Activated T-helper 1 cell treated with anti-CD3 and anti-CD28 coated beads, Interleukin-12 subunit alpha, Interleukin-12 subunit beta, Interleukin-2, Interleukin-4 antibody, amounts not matched to agents 30 ng/mL and 10 ng/mL and 1 ng/mL, durations not matched to agents 14 hours and 24 hours and 36 hours (primary cell): Measurements from ENCODE around the gene ACTN4. TPM values are rescaled to one million over a fixed set of nuclear protein-coding genes. Genes with fewer than 3 reads are reported as not detected.
A peak's percentile ranks its signal among the peaks of the same experiment; 100 is the strongest.
"Not testable (repeated sequence)": the region's sequence is repeated elsewhere in the genome, so short reads cannot be mapped to it uniquely, and the experiment has no call there.

Experiments used
- DNase-seq: peaks from one replicate; pipeline ENCODE4 v3.0.0; 2021; ENCODE audit warnings: low spot score
- H3K27ac Mint-ChIP-seq: one replicate; pipeline ENCODE4 v1.8.0; 2021; ENCODE audit warnings: mild to moderate bottlenecking, mixed read lengths
- H3K27me3 Mint-ChIP-seq: one replicate; pipeline ENCODE4 v1.8.0; 2022; ENCODE audit warnings: mild to moderate bottlenecking, moderate library complexity, mixed read lengths; ENCODE audit not compliant: insufficient read depth
- H3K36me3 Mint-ChIP-seq: one replicate; pipeline ENCODE4 v1.8.0; 2021; ENCODE audit warnings: low read depth, mixed read lengths
- H3K4me1 Mint-ChIP-seq: one replicate; pipeline ENCODE4 v1.8.0; 2021; ENCODE audit warnings: low read depth, mixed read lengths
- H3K4me3 Mint-ChIP-seq: one replicate; pipeline ENCODE4 v1.8.0; 2021; ENCODE audit warnings: mild to moderate bottlenecking, moderate library complexity, mixed read lengths
- H3K9me3 Mint-ChIP-seq: one replicate; pipeline ENCODE4 v1.8.0; 2021; ENCODE audit warnings: mixed read lengths
- intact Hi-C: fragments of 100-400 bp; cut with micrococcal nuclease; formaldehyde crosslinking; loops from one replicate; pipeline ENCODE4 v1.15.1; 2024
- total RNA-seq: library from RNA; stranded (reverse); gene quantifications from 2 replicates; pipeline ENCODE4 v1.2.3, GENCODE V29; 2022

The ACTN4 gene
- total RNA-seq, 1 donor from 2014 or later, result 287 TPM

DNA sequence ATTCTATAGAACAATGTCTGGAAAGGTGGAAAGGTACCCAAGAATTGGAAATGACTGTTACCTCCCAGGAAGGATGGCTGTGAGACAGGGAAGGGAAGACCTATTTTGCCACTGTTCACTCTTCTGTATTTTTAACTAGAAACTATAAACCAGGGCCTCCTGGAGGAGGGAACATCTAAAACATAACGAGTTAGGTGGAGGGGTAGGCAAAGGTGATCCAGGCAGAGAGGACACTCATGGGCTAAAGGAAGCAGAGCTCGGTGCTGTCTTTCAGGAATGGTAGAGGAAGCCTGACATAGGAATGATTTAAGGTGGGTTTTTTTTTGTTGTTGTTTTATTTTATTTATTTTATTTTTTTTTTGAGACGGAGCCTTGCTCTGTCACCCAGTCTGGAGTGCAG, 22.6 kb upstream of the ACTN4 start:
- DNase-seq, result no peak
- intact Hi-C loops, result no loop called here
- H3K27me3 Mint-ChIP-seq, result no peaks in the 10 kb centered on the region
- H3K9me3 Mint-ChIP-seq, result no peaks in the 10 kb centered on the region
- H3K4me3 Mint-ChIP-seq, result no peak overlapping the region
- H3K4me1 Mint-ChIP-seq, result peaks cover 7% of the 10 kb centered on the region
- H3K27ac Mint-ChIP-seq, result no peak overlapping the region
- peaks cover 41% of the 10 kb centered on the region for H3K36me3 Mint-ChIP-seq

DNA sequence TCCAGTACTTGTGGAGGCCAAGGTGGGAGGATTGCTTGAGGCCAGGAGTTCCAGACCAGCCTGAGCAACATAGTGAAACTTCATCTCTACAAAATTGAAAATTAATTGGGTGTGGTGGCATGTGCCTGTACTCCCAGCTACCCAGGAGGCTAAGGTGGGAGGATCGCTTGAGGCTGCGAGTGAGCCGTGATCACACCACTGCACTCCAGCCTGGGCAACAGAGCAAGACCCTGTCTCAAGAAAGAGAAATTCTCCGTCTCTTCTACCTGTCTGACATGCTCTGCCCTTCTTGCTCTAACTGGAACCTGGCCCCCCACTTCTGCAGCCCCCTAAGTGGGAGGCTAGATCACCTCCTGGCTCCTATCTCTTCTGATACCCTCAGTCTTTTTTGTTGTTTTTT, 21.0 kb upstream of the ACTN4 start:
- Mint-ChIP-seq H3K27ac (no peak overlapping the region), H3K4me1 (no peaks in the 10 kb centered on the region), H3K4me3 (no peak overlapping the region), H3K36me3 (peaks cover 43% of the 10 kb centered on the region), H3K27me3 (no peaks in the 10 kb centered on the region), H3K9me3 (no peaks in the 10 kb centered on the region)
- intact Hi-C loops, result no loop called here
- DNase-seq, result no peak

DNA sequence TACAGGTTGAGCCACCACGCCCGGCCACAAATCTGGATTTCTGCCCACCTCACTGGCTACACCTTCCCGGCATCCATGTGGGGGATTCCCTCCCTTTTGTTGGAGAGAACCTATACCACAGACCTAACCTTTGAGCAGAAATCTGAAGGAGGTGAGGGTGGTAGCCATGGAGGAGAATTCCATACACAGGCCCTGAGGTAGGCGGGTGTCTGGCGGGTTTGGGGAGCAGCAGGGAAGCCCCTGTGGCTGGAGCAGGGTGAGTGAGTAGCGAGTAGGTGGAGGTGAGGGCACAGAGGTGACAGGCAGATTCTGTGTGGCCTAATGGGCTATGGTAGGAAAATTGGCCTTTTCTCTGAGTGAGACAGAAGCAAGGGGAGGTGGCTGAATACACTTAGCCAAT, 17.9 kb upstream of the ACTN4 start:
- DNase-seq, result no peak

DNA sequence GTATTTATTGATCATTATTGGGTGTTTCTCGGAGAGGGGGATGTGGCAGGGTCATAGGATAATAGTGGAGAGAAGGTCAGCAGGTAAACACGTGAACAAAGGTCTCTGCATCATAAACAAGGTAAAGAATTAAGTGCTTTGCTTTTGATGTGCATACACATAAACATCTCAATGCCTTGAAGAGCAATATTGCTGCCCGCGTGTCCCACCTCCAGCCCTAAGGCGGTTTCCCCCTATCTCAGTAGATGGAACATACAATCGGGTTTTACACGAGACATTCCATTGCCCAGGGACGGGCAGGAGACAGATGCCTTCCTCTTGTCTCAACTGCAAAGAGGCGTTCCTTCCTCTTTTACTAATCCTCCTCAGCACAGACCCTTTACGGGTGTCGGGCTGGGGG, 16.1 kb upstream of the ACTN4 start:
- H3K9me3 Mint-ChIP-seq, H3K27ac Mint-ChIP-seq, intact Hi-C loops, H3K4me3 Mint-ChIP-seq, DNase-seq, H3K27me3 Mint-ChIP-seq: not testable (repeated sequence)
- Mint-ChIP-seq H3K4me1 (peaks cover 24% of the 10 kb centered on the region), H3K36me3 (peaks cover 38% of the 10 kb centered on the region)

More for the DNA sequence above, 17.9 kb upstream of the ACTN4 start:
- Mint-ChIP-seq H3K27ac (peak overlapping the region; percentile 43), H3K4me3 (no peak overlapping the region), H3K27me3 (no peaks in the 10 kb centered on the region), H3K9me3 (no peaks in the 10 kb centered on the region), H3K4me1 (peaks cover 8% of the 10 kb centered on the region), H3K36me3 (peaks cover 41% of the 10 kb centered on the region)
- intact Hi-C loops, result no loop called here

DNA sequence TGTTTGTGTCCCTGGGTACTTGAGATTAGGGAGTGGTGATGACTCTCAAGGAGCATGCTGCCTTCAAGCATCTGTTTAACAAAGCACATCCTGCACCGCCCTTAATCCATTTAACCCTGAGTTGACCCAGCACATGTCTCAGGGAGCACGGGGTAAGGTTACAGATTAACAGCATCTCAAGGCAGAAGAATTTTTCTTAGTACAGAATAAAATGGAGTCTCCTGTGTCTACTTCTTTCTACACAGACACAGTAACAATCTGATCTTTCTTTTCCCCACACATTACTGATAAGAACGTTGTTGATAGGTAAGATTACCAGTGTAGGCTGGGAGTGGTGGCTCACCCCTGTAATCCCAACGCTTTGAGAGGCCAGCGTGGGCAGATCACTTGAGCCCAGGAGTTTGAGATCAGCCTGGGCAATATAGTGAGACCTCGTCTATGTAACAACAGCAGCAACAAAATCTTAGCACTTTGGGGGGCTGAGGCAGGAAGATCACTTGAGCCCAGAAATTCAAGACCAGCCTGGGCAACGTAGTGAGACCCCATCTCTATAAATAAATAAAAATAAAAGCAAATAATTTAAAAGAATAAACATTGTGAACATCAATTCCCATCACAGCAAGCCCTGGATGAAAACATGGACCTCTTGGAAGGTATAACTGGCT, 15.5 kb upstream of the ACTN4 start:
- H3K27me3 Mint-ChIP-seq, H3K27ac Mint-ChIP-seq, DNase-seq, H3K4me3 Mint-ChIP-seq, intact Hi-C loops, H3K9me3 Mint-ChIP-seq: not testable (repeated sequence)
- peaks cover 37% of the 10 kb centered on the region for H3K36me3 Mint-ChIP-seq
- peaks cover 30% of the 10 kb centered on the region for H3K4me1 Mint-ChIP-seq

DNA sequence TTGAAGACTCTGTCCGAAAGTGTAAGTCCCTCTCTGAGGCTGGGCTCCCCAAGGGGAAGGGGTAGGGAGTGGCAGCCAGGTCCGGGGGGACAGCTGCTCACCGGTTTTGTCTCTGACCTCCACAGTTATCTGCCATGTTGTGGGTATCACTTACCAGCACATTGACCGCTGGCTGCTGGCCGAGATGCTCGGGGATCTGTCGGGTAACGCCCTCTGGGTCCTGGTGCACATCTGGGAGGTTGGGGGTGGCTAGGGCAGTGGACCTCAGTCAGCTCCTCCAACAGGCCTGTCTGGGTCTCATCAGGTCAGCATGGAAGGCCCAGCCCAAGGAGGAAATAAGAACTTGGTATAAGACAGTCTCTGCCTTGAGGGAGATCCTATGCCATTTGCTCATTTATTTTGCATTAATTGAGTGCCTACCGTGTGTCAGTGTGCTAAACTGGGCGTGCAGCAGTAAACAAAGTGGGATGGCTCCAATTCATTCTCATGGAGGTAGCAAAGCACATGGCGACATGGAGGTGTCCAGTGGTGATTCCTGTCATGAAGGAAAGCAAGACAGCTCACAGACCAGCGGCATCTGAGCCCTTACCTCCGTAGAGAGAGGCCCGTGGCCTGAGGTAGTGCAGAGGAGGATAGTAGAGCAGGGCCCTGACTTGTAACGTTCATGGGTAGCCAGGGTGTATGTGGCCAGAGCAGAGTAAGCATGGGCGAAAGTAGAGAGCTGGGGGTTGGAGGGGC, 14.8 kb upstream of the ACTN4 start:
- peaks cover 37% of the 10 kb centered on the region for H3K36me3 Mint-ChIP-seq
- DNase-seq, result no peak
- H3K9me3 Mint-ChIP-seq, result no peaks in the 10 kb centered on the region
- peaks cover 36% of the 10 kb centered on the region for H3K4me1 Mint-ChIP-seq
- intact Hi-C loops, result no loop called here
- no peak overlapping the region for H3K4me3 Mint-ChIP-seq
- no peaks in the 10 kb centered on the region for H3K27me3 Mint-ChIP-seq
- H3K27ac Mint-ChIP-seq, result no peak overlapping the region

DNA sequence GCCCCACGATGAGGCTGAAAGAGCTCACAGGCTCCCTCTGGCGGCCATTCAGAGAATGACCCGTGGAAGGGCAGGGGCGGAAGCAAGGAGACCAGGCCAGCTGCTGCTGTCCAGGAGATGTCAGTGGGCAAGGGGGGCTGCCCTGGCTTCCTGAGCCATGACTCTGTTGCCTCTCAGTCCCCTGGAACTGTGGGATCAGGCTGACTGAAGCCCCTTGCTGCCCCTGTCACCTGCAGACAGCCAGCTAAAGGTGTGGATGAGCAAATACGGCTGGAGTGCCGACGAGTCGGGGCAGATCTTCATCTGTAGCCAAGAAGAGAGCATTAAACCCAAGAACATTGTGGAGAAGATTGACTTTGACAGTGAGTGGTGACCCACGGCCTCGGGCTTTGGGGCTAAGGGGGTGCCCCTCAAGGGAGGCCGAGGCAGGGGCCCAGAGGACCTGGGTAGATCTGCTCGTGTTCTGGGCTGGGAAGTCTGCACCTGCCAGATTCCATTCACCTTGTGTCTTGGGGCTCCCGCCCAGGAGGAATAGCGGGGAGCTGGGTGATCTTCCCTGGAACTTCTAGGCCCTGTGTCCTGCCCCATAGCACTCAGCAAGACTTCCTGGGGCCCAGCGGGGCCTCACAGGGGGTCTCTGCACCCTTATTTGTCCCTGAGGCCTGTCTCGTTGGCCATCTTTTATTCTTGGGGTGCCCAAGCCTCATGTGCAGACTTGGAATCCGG, 12.5 kb upstream of the ACTN4 start:
- intact Hi-C loops, result loop anchor here (1.0 kb wide), 4 partner anchors 16 to 233 kb away; partner anchors contain the start of gene EIF3K
- Mint-ChIP-seq H3K4me1 (peaks cover 36% of the 10 kb centered on the region), H3K4me3 (peak overlapping the region; percentile 43), H3K9me3 (no peaks in the 10 kb centered on the region), H3K36me3 (peaks cover 30% of the 10 kb centered on the region), H3K27me3 (no peaks in the 10 kb centered on the region), H3K27ac (peak overlapping the region; percentile 83)
- DNase-seq, result peak; percentile 68

DNA sequence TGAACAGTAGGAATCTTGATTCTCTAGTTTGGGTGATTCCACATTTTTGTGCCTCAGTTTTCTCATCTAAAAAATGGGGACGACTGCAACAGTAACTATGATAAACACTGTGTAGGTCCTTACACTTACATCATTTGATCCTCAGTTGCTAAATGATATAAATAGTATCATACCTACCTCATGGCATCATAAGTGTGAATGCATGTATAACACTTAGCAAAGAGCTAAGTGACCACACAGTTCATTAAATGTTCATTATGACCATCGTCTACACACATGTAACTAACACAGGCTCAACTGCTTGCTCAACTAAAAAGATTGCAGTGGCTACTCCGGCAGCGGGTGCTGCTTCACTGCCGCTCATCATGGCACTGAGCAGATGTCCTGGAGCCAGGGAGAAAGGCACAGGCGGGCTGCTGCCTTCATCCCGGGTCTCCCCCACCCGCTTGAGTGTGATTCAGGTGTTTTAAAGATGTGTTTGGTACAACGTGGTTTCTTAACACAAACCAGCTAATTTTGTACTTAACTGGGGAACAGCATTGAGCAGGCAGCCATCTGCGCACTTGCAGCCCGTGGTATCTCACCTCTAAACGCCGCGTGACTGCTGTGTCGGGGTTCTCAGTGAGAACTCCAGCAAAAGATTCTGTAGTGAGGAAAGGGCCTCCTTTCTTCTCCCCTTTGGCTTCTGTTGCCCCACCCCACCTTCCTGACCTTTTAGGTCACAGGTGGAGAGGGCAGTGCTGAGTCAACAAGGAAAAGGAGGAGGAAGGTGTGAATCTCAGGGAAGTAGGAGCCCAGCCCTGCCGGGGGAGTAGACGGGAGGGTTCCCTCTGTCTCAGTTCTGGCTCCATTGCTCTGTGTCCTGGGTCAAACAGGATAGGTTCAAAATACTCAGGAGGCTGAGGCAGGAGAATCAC, 11.7 kb upstream of the ACTN4 start:
- intact Hi-C loops, result no loop called here
- peak overlapping the region; percentile 58 for H3K27ac Mint-ChIP-seq
- peaks cover 36% of the 10 kb centered on the region for H3K4me1 Mint-ChIP-seq
- peaks cover 27% of the 10 kb centered on the region for H3K36me3 Mint-ChIP-seq
- no peaks in the 10 kb centered on the region for H3K27me3 Mint-ChIP-seq
- H3K4me3 Mint-ChIP-seq, result peak overlapping the region; percentile 4
- H3K9me3 Mint-ChIP-seq, result no peaks in the 10 kb centered on the region
- DNase-seq, result no peak

DNA sequence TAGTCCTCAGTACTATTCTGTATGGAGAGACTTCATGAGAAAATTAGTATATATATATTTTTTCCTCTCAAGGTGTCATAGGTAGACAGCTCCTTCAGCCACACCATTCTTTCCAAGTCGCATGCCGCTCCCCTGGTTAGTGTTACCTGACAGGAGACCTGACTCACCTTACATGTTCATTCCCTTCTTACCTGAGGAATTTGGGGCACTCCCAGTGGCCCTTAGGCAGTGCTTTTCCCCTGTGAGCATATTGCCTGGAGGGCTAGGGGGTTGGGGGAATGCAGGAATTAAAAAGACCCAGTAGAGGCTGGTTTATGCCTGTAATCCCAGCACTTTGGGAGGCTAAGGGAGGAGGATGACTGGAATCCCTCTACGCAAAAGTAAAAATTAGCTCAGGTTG, 9.0 kb upstream of the ACTN4 start:
- H3K4me3 Mint-ChIP-seq, result no peak overlapping the region

DNA sequence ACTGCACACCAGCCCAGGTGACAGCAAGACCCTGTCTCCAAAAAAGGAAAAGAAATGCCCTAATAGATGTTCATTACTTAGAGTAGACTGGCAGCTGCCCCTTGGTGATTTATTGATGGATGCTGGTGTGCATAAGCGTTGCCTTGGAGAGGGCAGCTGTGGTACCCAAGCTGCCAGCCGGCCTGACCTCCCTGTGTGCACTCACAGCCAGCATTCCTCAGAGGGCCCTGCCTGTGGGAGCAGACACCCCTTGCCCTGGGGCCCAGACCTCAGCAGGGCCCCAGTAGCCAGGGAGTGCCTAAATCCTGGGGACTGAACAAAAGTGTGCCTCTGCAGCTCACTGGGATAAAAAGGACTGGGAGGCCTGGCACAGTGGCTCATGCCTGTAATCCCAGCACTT, 7.8 kb upstream of the ACTN4 start:
- Mint-ChIP-seq H3K9me3 (no peaks in the 10 kb centered on the region), H3K27me3 (no peaks in the 10 kb centered on the region), H3K4me3 (no peak overlapping the region), H3K27ac (no peak overlapping the region), H3K36me3 (peaks cover 12% of the 10 kb centered on the region), H3K4me1 (peaks cover 32% of the 10 kb centered on the region)
- no peak for DNase-seq
- intact Hi-C loops, result no loop called here

More for the DNA sequence above, 9.0 kb upstream of the ACTN4 start:
- intact Hi-C loops, result no loop called here
- no peak overlapping the region for H3K27ac Mint-ChIP-seq
- DNase-seq, result no peak
- H3K27me3 Mint-ChIP-seq, result no peaks in the 10 kb centered on the region
- peaks cover 15% of the 10 kb centered on the region for H3K36me3 Mint-ChIP-seq
- H3K4me1 Mint-ChIP-seq, result peaks cover 36% of the 10 kb centered on the region
- H3K9me3 Mint-ChIP-seq, result no peaks in the 10 kb centered on the region

DNA sequence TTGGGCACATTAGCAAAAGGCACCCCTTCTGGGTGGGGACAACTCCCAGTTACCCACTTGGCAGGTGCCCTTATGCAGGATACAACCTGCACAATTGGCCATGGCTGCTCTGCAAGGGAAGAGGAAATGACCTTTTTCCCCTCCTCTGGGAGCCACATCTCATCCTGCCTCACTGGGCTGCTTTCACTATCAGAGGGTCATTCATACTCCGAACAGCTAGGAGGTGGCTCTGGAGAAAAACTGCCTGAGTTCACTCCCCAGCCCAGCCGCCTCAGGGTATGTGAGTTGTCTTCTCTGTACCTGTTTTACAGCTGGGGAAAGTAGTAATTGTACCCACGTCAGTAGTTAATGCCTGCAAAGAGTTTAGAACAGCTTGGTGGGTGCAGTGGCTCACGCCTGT, 7.1 kb upstream of the ACTN4 start:
- peaks cover 26% of the 10 kb centered on the region for H3K4me1 Mint-ChIP-seq
- no peak overlapping the region for H3K27ac Mint-ChIP-seq
- no peaks in the 10 kb centered on the region for H3K9me3 Mint-ChIP-seq
- H3K36me3 Mint-ChIP-seq, result peaks cover 10% of the 10 kb centered on the region
- no peak for DNase-seq
- no peak overlapping the region for H3K4me3 Mint-ChIP-seq
- intact Hi-C loops, result no loop called here
- H3K27me3 Mint-ChIP-seq, result no peaks in the 10 kb centered on the region

DNA sequence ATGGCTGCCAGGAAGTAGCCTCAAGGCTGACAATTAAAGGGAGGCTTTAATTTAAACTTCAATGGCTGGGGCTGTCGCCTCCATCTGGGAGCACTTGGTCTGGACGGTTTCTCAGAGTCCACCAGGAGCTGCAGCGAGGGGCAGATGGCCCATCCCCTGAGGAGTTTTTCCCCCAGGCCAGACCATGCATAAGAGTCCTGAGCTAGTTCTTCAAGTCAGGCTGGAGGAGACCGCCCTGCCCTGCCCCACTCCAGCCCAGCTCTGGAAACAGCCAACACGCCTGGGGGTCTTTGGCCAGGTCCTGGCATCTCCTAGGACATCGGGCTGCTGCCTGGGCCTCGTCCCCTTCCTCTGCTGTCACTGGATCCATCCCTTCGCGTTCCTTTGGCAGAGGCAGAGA, 5.3 kb upstream of the ACTN4 start:
- Mint-ChIP-seq H3K27me3 (no peaks in the 10 kb centered on the region), H3K4me3 (no peak overlapping the region)
- DNase-seq, result no peak

More for the DNA sequence above, 5.3 kb upstream of the ACTN4 start:
- Mint-ChIP-seq H3K36me3 (peaks cover 6% of the 10 kb centered on the region), H3K27ac (no peak overlapping the region), H3K9me3 (no peaks in the 10 kb centered on the region), H3K4me1 (peaks cover 9% of the 10 kb centered on the region)
- intact Hi-C loops, result no loop called here
